ENCODE data around the gene PPAT.

Gene PPAT

DNA sequence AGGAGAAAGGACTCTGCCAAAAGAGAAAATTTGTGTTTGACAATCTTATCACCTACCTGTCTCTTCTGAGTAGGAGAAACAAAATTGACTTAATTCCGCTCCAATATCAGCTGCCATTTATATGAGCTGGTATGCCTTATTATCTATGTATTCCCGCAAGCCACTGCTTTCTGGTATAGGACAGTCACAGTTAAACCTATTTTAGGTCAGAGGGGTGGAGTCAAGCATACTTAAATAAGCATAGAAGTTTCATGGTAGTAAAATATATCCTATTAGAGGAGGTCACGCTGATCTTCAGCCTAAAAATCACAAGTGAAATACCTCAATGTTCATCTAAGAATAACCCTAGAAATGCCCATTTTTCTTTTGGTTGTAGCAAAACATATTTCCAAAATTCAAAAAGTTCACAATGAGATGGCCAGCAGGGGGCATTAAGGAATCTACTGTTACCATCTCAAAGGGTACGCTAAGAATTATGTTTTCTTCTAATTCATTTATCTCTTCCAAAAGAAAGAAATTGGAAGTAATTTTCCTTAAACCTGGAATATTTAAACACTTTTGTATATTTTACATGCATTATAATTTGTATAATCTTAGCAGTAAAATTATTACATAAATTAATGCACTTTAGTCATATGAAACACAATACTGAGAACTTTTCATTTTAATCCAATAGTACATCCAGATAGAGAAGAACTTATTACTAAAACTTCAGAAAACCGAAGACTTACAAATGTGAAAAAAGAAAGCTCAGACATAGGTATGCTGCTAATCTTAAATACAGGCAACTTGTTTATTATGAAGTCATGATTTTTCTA, 10.5 kb downstream of the PPAT start:
- no peak for DNase-seq (ENCODE audit: low read depth, low spot score)
- H3K9ac ChIP-seq (ENCODE audit: insufficient read length), result no peak overlapping the region
- 0 out of 2 replicates have a peak overlapping the region, but pooled peaks have one; percentile 8 for H3K27ac ChIP-seq
- H3K4me3 ChIP-seq, result no peak overlapping the region
- no peaks in the 10 kb centered on the region for H3K9me3 ChIP-seq (ENCODE audit: low read depth, low read length)
- H3K36me3 ChIP-seq (ENCODE audit: insufficient read depth, low read length), result peaks cover 34% of the 10 kb centered on the region
- no peak for TF ChIP-seq EZH2 (IDR thresholded peaks at IDR 0.05)
- TF ChIP-seq FOXP2 (optimal IDR thresholded peaks at IDR 0.05; ENCODE audit: control extremely low read depth, extremely low read length, insufficient read depth), result no peak
- no peak for TF ChIP-seq POLR2AphosphoS5 (IDR thresholded peaks at IDR 0.05; ENCODE audit: borderline replicate concordance, low read depth, low read length)

DNA sequence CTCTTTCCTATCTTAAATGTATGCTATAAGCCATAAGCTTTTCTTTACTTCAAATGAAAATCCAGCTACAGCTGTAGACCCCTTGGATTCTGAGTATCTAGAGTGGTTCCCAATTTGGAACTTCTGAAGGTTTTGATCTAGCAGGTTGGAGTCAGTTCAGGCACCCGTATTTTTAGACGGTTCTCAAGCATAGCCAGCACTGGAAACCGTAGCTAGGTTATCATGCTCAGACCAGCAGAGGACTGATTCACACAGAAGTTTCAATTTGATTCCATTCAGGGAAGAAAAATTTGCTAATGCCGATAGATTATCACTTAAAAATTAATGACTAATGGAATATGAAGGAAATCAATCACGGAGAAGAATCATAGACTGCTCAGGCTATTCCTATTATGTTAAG, 11.2 kb downstream of the PPAT start:
- TF ChIP-seq FOXP2 (optimal IDR thresholded peaks at IDR 0.05; ENCODE audit: control extremely low read depth, extremely low read length, insufficient read depth), result no peak
- no peak for TF ChIP-seq EZH2 (IDR thresholded peaks at IDR 0.05)
- TF ChIP-seq POLR2AphosphoS5 (IDR thresholded peaks at IDR 0.05; ENCODE audit: borderline replicate concordance, low read depth, low read length), result no peak
- H3K4me3 ChIP-seq, result no peak overlapping the region
- H3K27ac ChIP-seq, result no peak overlapping the region
- no peak for DNase-seq (ENCODE audit: low read depth, low spot score)
- no peaks in the 10 kb centered on the region for H3K9me3 ChIP-seq (ENCODE audit: low read depth, low read length)
- peaks cover 34% of the 10 kb centered on the region for H3K36me3 ChIP-seq (ENCODE audit: insufficient read depth, low read length)
- H3K9ac ChIP-seq (ENCODE audit: insufficient read length), result peak overlapping the region; percentile 5

GRCh38 chr4:56417396-56417795, 18.0 kb downstream of the PPAT start:
- no peak for DNase-seq (ENCODE audit: low read depth, low spot score)
- H3K9me3 ChIP-seq (ENCODE audit: low read depth, low read length), result no peaks in the 10 kb centered on the region
- no peak overlapping the region for H3K9ac ChIP-seq (ENCODE audit: insufficient read length)
- TF ChIP-seq FOXP2 (optimal IDR thresholded peaks at IDR 0.05; ENCODE audit: control extremely low read depth, extremely low read length, insufficient read depth) (no peak), EZH2 (IDR thresholded peaks at IDR 0.05) (no peak), POLR2AphosphoS5 (IDR thresholded peaks at IDR 0.05; ENCODE audit: borderline replicate concordance, low read depth, low read length) (no peak)
- peaks cover 13% of the 10 kb centered on the region for H3K36me3 ChIP-seq (ENCODE audit: insufficient read depth, low read length)
- no peak overlapping the region for H3K27ac ChIP-seq
- H3K4me3 ChIP-seq, result no peak overlapping the region

DNA sequence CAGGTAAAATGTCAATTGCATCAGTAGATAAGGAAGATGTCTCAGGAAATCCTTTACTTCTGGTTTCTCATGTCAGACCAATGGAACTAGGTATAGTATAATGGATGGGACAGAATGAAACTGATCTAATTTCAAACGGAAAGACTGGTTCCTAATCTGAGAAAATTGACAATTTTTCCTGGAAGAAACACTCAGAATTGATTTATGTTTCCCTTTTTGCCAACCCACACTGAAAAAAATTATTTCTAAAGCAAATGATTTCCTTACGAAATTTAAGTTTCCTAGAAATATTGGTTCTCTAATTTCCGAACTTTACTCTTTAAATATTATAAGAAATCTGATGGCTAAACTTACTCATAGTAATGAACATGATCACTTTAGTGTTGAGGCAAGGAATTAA, 19.1 kb downstream of the PPAT start:
- Histone ChIP-seq H3K9ac (ENCODE audit: insufficient read length) (no peak overlapping the region), H3K4me3 (no peak overlapping the region), H3K36me3 (ENCODE audit: insufficient read depth, low read length) (peaks cover 7% of the 10 kb centered on the region), H3K27ac (no peak overlapping the region), H3K9me3 (ENCODE audit: low read depth, low read length) (no peaks in the 10 kb centered on the region)
- no peak for DNase-seq (ENCODE audit: low read depth, low spot score)
- TF ChIP-seq POLR2AphosphoS5 (IDR thresholded peaks at IDR 0.05; ENCODE audit: borderline replicate concordance, low read depth, low read length) (no peak), EZH2 (IDR thresholded peaks at IDR 0.05) (no peak), FOXP2 (optimal IDR thresholded peaks at IDR 0.05; ENCODE audit: control extremely low read depth, extremely low read length, insufficient read depth) (no peak)

DNA sequence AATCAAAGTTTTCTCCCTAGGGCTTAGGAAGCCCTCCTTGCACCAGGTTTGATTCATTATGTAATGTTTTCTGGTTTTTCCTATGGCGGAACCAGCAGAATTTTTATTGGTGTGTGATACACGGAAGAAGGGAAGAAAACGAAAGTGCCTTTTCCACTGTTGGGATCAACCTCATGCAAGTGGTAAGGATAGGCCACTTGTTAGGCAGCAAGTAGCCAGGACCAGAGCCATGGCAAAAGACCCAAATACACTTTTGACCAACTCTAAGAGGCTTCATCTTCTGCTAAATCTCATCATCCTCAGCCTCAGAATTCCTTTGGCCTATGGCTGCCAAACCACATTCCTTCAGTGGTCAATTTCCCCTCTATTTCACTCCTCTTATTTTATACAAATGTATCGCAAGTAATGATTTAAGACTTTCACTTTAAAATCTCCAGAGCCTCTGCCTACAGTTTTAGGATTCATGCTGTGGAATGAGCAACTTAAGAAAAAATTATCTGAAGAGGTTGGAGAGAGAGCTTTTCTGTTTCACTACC, 21.2 kb downstream of the PPAT start:
- H3K36me3 ChIP-seq (ENCODE audit: insufficient read depth, low read length), result no peaks in the 10 kb centered on the region
- no peaks in the 10 kb centered on the region for H3K9me3 ChIP-seq (ENCODE audit: low read depth, low read length)
- H3K4me3 ChIP-seq, result no peak overlapping the region
- 0 out of 2 replicates have a peak overlapping the region, but pooled peaks have one; percentile 16 for H3K27ac ChIP-seq
- no peak for DNase-seq (ENCODE audit: low read depth, low spot score)
- TF ChIP-seq POLR2AphosphoS5 (IDR thresholded peaks at IDR 0.05; ENCODE audit: borderline replicate concordance, low read depth, low read length), result no peak
- no peak for TF ChIP-seq FOXP2 (optimal IDR thresholded peaks at IDR 0.05; ENCODE audit: control extremely low read depth, extremely low read length, insufficient read depth)
- TF ChIP-seq EZH2 (IDR thresholded peaks at IDR 0.05), result no peak
- no peak overlapping the region for H3K9ac ChIP-seq (ENCODE audit: insufficient read length)

- Histone ChIP-seq H3K9ac (ENCODE audit: insufficient read length) (peak overlapping the region; percentile 46), H3K27ac (peak overlapping the region; percentile 90), H3K4me3 (peak overlapping the region; percentile 58), H3K9me3 (ENCODE audit: low read depth, low read length) (no peaks in the 10 kb centered on the region), H3K36me3 (ENCODE audit: insufficient read depth, low read length) (peaks cover 24% of the 10 kb centered on the region)
- TF ChIP-seq EZH2 (IDR thresholded peaks at IDR 0.05) (no peak), FOXP2 (optimal IDR thresholded peaks at IDR 0.05; ENCODE audit: control extremely low read depth, extremely low read length, insufficient read depth) (peak; percentile 32)
- DNase-seq (ENCODE audit: low read depth, low spot score), result no peak
Measured at GRCh38 chr4:56410247-56411062, 25.0 kb downstream of the PPAT start.

- TF ChIP-seq EZH2 (IDR thresholded peaks at IDR 0.05) (no peak), POLR2AphosphoS5 (IDR thresholded peaks at IDR 0.05; ENCODE audit: borderline replicate concordance, low read depth, low read length) (no peak), FOXP2 (optimal IDR thresholded peaks at IDR 0.05; ENCODE audit: control extremely low read depth, extremely low read length, insufficient read depth) (no peak)
- peaks cover 33% of the 10 kb centered on the region for H3K36me3 ChIP-seq (ENCODE audit: insufficient read depth, low read length)
- no peak for DNase-seq (ENCODE audit: low read depth, low spot score)
- H3K4me3 ChIP-seq, result peak overlapping the region; percentile 58
- no peaks in the 10 kb centered on the region for H3K9me3 ChIP-seq (ENCODE audit: low read depth, low read length)
- peak overlapping the region; percentile 90 for H3K27ac ChIP-seq
- H3K9ac ChIP-seq (ENCODE audit: insufficient read length), result peak overlapping the region; percentile 46
Measured at GRCh38 chr4:56409511-56410090, 25.8 kb downstream of the PPAT start.

DNA sequence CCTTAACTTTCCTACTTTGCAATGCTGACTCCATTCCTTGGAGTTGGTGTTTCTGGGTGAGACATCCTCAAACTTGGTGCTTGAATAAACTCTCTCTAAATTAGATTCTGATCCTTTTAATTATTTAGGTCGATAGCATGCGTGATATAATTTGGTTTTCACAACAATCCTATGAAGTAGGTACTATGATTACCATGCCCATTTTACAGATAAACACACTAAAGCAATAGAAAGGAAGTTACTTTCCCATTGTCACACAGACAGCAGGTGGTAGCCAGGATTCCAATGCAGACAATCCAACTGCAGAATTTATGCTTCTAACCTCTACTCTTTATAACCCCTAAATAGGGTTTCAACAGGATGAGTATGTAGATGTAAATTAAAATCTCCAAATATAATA, 26.4 kb downstream of the PPAT start:
- no peak for DNase-seq (ENCODE audit: low read depth, low spot score)
- Histone ChIP-seq H3K9me3 (ENCODE audit: low read depth, low read length) (no peaks in the 10 kb centered on the region), H3K4me3 (no peak overlapping the region), H3K36me3 (ENCODE audit: insufficient read depth, low read length) (peaks cover 37% of the 10 kb centered on the region), H3K9ac (ENCODE audit: insufficient read length) (no peak overlapping the region), H3K27ac (no peak overlapping the region)
- TF ChIP-seq POLR2AphosphoS5 (IDR thresholded peaks at IDR 0.05; ENCODE audit: borderline replicate concordance, low read depth, low read length), result no peak
- no peak for TF ChIP-seq FOXP2 (optimal IDR thresholded peaks at IDR 0.05; ENCODE audit: control extremely low read depth, extremely low read length, insufficient read depth)
- TF ChIP-seq EZH2 (IDR thresholded peaks at IDR 0.05), result no peak

Measured in SK-N-MC (cell line).